CD14-positive monocyte (primary cell): ENCODE results near the gene RNF121. TPM values are rescaled to one million over a fixed set of nuclear protein-coding genes. Genes with fewer than 3 reads are reported as not detected.

Experiments used
- DNase-seq, 3 donors: peaks; one replicate each; pipeline ENCODE4 v3.0.0-alpha.2; 2011 to 2022
- H2AFZ ChIP-seq: 2 replicates; pipeline ENCODE4 v1.6.0; 2012; ENCODE audit warnings: mild to moderate bottlenecking, low read depth, low read length, inconsistent platforms; ENCODE audit not compliant: insufficient read depth, poor library complexity, severe bottlenecking
- H3K27ac ChIP-seq, 2 donors: 1 replicate in 1 of 2; 2 replicates in 1 of 2; pipeline ENCODE4 v1.5.1; 2012 to 2013; ENCODE audit warnings: low read length in 2 of 2, control low read depth in 1 of 2, inconsistent platforms in 1 of 2, low read depth in 1 of 2, mild to moderate bottlenecking in 1 of 2
- H3K27me3 ChIP-seq, 2 donors: one replicate each; pipeline versions ENCODE4 v1.6.0 to v1.6.1; 2011 to 2013; ENCODE audit warnings: low read length in 2 of 2; ENCODE audit not compliant: control insufficient read depth in 2 of 2, insufficient read depth in 2 of 2
- H3K36me3 ChIP-seq, 2 donors: replicated peaks in 1 of 2; 1 replicate in 1 of 2; 2 replicates in 1 of 2; pipeline versions ENCODE4 v1.5.1 to v1.6.1; 2012 to 2013; ENCODE audit warnings: low read length in 2 of 2, control low read depth in 1 of 2, inconsistent platforms in 1 of 2, mild to moderate bottlenecking in 1 of 2; ENCODE audit not compliant: insufficient read depth in 2 of 2, control insufficient read depth in 1 of 2
- H3K4me1 ChIP-seq, 2 donors: 1 replicate in 1 of 2; 2 replicates in 1 of 2; pipeline versions ENCODE4 v1.5.1 to v1.6.1; 2012 to 2013; ENCODE audit warnings: low read length in 2 of 2, control low read depth in 1 of 2, inconsistent platforms in 1 of 2, mild to moderate bottlenecking in 1 of 2, moderate library complexity in 1 of 2; ENCODE audit not compliant: insufficient read depth in 2 of 2, control insufficient read depth in 1 of 2
- H3K4me2 ChIP-seq: replicated peaks from 2 replicates; pipeline ENCODE3; 2012; ENCODE audit warnings: low read length, moderate library complexity, mild to moderate bottlenecking; ENCODE audit not compliant: poor library complexity, severe bottlenecking; ENCODE audit errors: extremely low read depth
- H3K4me3 ChIP-seq, 3 experiments: fragments of 200-600 bp in 1 of 3; sonication (generic) in 1 of 3; replicated peaks in 1 of 3; 1 replicate in 2 of 3; 2 replicates in 1 of 3; pipeline ENCODE4 v1.5.1; 2011 to 2013; ENCODE audit warnings: low read length in 3 of 3, mild to moderate bottlenecking in 3 of 3, control low read depth in 2 of 3, low read depth in 2 of 3, inconsistent platforms in 1 of 3, moderate library complexity in 1 of 3
- H3K79me2 ChIP-seq: 2 replicates; pipeline ENCODE4 v1.6.0; 2012; ENCODE audit warnings: mild to moderate bottlenecking, control low read depth, inconsistent platforms, low read length, moderate library complexity; ENCODE audit not compliant: insufficient read depth
- H3K9ac ChIP-seq: 2 replicates; pipeline ENCODE4 v1.6.0; 2017; ENCODE audit warnings: low read length, mild to moderate bottlenecking; ENCODE audit not compliant: insufficient read depth, poor library complexity, severe bottlenecking
- H3K9me3 ChIP-seq, 2 donors: replicated peaks in 1 of 2; 1 replicate in 1 of 2; 2 replicates in 1 of 2; pipeline versions ENCODE4 v1.5.1 to v1.6.1; 2012 to 2013; ENCODE audit warnings: low read length in 2 of 2, control low read depth in 1 of 2; ENCODE audit not compliant: control insufficient read depth in 1 of 2, insufficient read depth in 1 of 2
- H4K20me1 ChIP-seq: 2 replicates; pipeline ENCODE4 v1.6.0; 2012; ENCODE audit warnings: mild to moderate bottlenecking, low read length, control low read depth, moderate library complexity; ENCODE audit not compliant: insufficient read depth
- H3K27ac Mint-ChIP-seq, 7 donors: one replicate each; pipeline ENCODE4 v1.8.0; 2020; ENCODE audit warnings: mild to moderate bottlenecking in 7 of 7, mixed read lengths in 7 of 7, moderate library complexity in 6 of 7, inconsistent platforms in 2 of 7
- H3K27me3 Mint-ChIP-seq, 3 donors: one replicate each; pipeline ENCODE4 v1.8.0; 2021 to 2022; ENCODE audit warnings: low read depth in 3 of 3, mild to moderate bottlenecking in 3 of 3, mixed read lengths in 3 of 3, moderate library complexity in 3 of 3, inconsistent platforms in 1 of 3
- H3K36me3 Mint-ChIP-seq, 2 donors: one replicate each; pipeline ENCODE4 v1.8.0; 2020; ENCODE audit warnings: mixed read lengths in 2 of 2, inconsistent platforms in 1 of 2, mild to moderate bottlenecking in 1 of 2
- H3K4me1 Mint-ChIP-seq: one replicate; pipeline ENCODE4 v1.8.0; 2020; ENCODE audit warnings: mild to moderate bottlenecking, mixed read lengths
- H3K4me3 Mint-ChIP-seq, 2 donors: one replicate each; pipeline ENCODE4 v1.8.0; 2020; ENCODE audit warnings: mild to moderate bottlenecking in 2 of 2, mixed read lengths in 2 of 2, moderate library complexity in 1 of 2
- H3K9me3 Mint-ChIP-seq, 7 donors: one replicate each; pipeline ENCODE4 v1.8.0; 2020 to 2022; ENCODE audit warnings: mixed read lengths in 7 of 7, mild to moderate bottlenecking in 6 of 7, moderate library complexity in 6 of 7, inconsistent platforms in 2 of 7
- WGBS: methylation state at CpG from one replicate; pipeline ENCODE4 v1.1.5; 2013; ENCODE audit warnings: missing lambda C conversion rate; ENCODE audit not compliant: insufficient coverage; 5-methylcytosine and 5-hydroxymethylcytosine counted together
- intact Hi-C, 2 donors: fragments of 100-400 bp; cut with micrococcal nuclease; formaldehyde crosslinking; loops; one replicate each; pipeline versions ENCODE4 v1.15.0 to v1.15.1; 2023
- polyA plus RNA-seq, 3 donors: library from polyadenylated mRNA; depleted of rRNA in 1 of 3; unstranded in 2 of 3; stranded (reverse) in 1 of 3; fragments of 300-500 nt in 2 of 3; fragments of >200 nt in 1 of 3; fragmentation: Illumina TruSeq in 2 of 3; gene quantifications; 1 replicate in 2 of 3; 2 replicates in 1 of 3; pipeline ENCODE4 v1.2.3, GENCODE V29; 2012 to 2021
- TF ChIP-seq, protein P1 (sequence below): fragments of 200-600 bp; IDR thresholded peaks from one replicate; pipeline ENCODE4 v1.8.0; 2022; ENCODE audit warnings: antibody characterized with exemption, mild to moderate bottlenecking

The RNF121 gene
- polyA plus RNA-seq, 3 donors, result 7.7 to 25.2 (median 9.2) TPM

DNA sequence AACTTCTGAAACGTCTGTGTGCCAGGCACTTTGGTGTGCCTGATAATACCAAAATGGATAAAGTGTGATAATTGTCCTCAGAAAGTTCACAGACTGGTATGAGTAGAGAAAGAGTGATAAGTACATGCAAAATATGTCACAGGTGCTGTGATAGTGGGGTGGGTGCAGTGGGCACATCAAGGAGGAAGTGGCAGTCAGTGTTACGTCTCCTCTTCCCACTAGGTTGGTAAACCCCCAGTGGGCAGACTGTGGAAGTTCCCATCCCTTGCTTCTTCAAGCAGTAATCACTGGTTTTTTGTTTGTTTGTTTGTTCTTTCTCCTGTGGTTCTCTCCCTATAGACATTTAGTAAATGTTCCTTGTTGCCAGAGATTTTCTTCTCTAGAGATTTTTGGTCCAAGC is 5.4 kb downstream of the RNF121 start:
- Histone ChIP-seq H3K4me3 (no peak overlapping the region), H4K20me1 (peaks cover 51% of the 10 kb centered on the region), H3K4me2 (no peak overlapping the region), H3K36me3 (peaks cover 0 to 9% of the 10 kb centered on the region in 2 donors), H3K9ac (no peak overlapping the region), H3K27ac (no peak overlapping the region), H3K27me3 (no peaks in the 10 kb centered on the region), H2AFZ (no peak overlapping the region), H3K79me2 (peaks cover 91% of the 10 kb centered on the region), H3K4me1 (peaks cover 10 to 13% of the 10 kb centered on the region in 2 donors), H3K9me3 (no peaks in the 10 kb centered on the region)
- Mint-ChIP-seq H3K27me3 (no peaks in the 10 kb centered on the region), H3K36me3 (peaks cover 11 to 19% of the 10 kb centered on the region in 2 donors), H3K9me3 (no peaks in the 10 kb centered on the region), H3K4me1 (peaks cover 22% of the 10 kb centered on the region), H3K4me3 (no peak overlapping the region), H3K27ac (peak overlapping the region in 2 of 7 donors; percentile 18 to 21)
- intact Hi-C loops, result no loop called here
- TF ChIP-seq, protein P1, sequence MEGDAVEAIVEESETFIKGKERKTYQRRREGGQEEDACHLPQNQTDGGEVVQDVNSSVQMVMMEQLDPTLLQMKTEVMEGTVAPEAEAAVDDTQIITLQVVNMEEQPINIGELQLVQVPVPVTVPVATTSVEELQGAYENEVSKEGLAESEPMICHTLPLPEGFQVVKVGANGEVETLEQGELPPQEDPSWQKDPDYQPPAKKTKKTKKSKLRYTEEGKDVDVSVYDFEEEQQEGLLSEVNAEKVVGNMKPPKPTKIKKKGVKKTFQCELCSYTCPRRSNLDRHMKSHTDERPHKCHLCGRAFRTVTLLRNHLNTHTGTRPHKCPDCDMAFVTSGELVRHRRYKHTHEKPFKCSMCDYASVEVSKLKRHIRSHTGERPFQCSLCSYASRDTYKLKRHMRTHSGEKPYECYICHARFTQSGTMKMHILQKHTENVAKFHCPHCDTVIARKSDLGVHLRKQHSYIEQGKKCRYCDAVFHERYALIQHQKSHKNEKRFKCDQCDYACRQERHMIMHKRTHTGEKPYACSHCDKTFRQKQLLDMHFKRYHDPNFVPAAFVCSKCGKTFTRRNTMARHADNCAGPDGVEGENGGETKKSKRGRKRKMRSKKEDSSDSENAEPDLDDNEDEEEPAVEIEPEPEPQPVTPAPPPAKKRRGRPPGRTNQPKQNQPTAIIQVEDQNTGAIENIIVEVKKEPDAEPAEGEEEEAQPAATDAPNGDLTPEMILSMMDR, result no peak
- no CpG with 5 or more reads among the region's 2 CpGs for WGBS
- DNase-seq, result peak in 1 of 3 donors; percentile 60

DNA sequence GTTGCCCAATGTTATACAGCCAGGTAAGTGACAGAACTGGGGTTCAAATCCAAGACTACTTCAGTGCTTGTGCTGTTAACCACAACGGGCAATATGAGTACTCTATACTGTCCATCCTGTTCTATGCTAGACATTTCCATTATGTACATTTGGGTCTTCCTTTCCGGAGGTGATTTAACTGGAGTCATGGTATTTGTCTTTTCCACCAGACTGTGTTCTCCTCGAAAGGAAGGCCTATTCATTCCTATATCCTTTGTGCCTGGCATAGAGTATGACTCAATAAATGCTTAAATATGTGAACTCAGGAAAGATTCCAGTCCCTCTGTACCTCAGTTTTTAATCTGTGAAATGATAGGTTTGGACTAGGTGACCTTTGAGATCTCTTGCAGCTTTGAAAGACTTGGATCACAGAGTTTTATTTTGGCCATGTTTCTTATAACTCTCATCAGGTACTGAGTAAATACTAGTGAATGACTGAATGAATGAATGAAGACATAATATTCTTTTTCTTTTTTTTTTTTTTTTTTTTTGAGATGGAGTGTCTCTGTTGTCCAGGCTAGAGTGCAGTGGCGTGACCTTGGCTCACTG is 6.6 kb downstream of the RNF121 start:
- no peak overlapping the region for H3K27ac Mint-ChIP-seq
- peaks cover 83% of the 10 kb centered on the region for H3K79me2 ChIP-seq
- H3K4me3 ChIP-seq, result no peak overlapping the region
- intact Hi-C loops, result no loop called here
- H4K20me1 ChIP-seq, result peaks cover 47% of the 10 kb centered on the region
- H3K9me3 ChIP-seq, result no peaks in the 10 kb centered on the region
- 80% methylated on average over 1 of the region's 4 CpGs for WGBS
- H3K4me1 Mint-ChIP-seq, result peaks cover 10% of the 10 kb centered on the region
- H3K27me3 ChIP-seq, result no peaks in the 10 kb centered on the region
- no peak overlapping the region for H2AFZ ChIP-seq
- peaks cover 0 to 11% of the 10 kb centered on the region in 2 donors for H3K36me3 ChIP-seq
- no peaks in the 10 kb centered on the region for H3K27me3 Mint-ChIP-seq
- TF ChIP-seq, protein P1, result no peak
- H3K4me3 Mint-ChIP-seq, result no peak overlapping the region
- H3K36me3 Mint-ChIP-seq, result peaks cover 14 to 19% of the 10 kb centered on the region in 2 donors
- H3K4me2 ChIP-seq, result no peak overlapping the region
- H3K9ac ChIP-seq, result no peak overlapping the region
- H3K27ac ChIP-seq, result no peak overlapping the region
- no peak for DNase-seq
- H3K4me1 ChIP-seq, result peaks cover 0 to under 1% of the 10 kb centered on the region in 2 donors
- H3K9me3 Mint-ChIP-seq, result no peaks in the 10 kb centered on the region
